IMR-90 (cell line): ENCODE results near the gene CKB. TPM values are rescaled to one million over a fixed set of nuclear protein-coding genes. Genes with fewer than 3 reads are reported as not detected.

Source experiments
- ATAC-seq: fragments of 200-7000 bp; cut with Tn5 transposase; 2 replicates; pipeline ENCODE4 v1.9.1; 2020; ENCODE audit warnings: low read depth, mild to moderate bottlenecking, moderate library complexity
- BruUV-seq: library from RNA; stranded (reverse); fragments of 400-500 nt; replicated peaks from 2 replicates; lab custom pipeline; 2021; lab: Mats Ljungman, UMichigan
- CTCF ChIA-PET: fragments of 300-600 bp; formaldehyde crosslinking; extraction: SDS; loops from one replicate; lab custom pipeline; 2021; ENCODE audit warnings: antibody characterized with exemption; lab: Yijun Ruan, JAX
- POLR2A ChIA-PET: fragments of 300-600 bp; sonication (Branson Sonifier 250); formaldehyde crosslinking; loops from one replicate; lab custom pipeline; 2022; ENCODE audit warnings: antibody characterized with exemption; ENCODE audit not compliant: unreplicated experiment; lab: Charles Lee
- DNase-seq: peaks from one replicate; pipeline ENCODE4 v3.0.0; 2013
- H2AFZ ChIP-seq: replicated peaks from 2 replicates; pipeline ENCODE3; 2013; ENCODE audit warnings: low read length, mild to moderate bottlenecking; ENCODE audit not compliant: poor library complexity
- H2AK5ac ChIP-seq: 2 replicates; pipeline ENCODE4 v1.6.1; 2013; ENCODE audit warnings: low read depth, low read length, inconsistent platforms
- H2AK9ac ChIP-seq: replicated peaks from 2 replicates; pipeline ENCODE3; 2013; ENCODE audit warnings: mild to moderate bottlenecking, low read depth, low read length, moderate library complexity; ENCODE audit not compliant: poor library complexity
- H2BK120ac ChIP-seq: 2 replicates; pipeline ENCODE4 v1.6.1; 2013; ENCODE audit warnings: low read depth, low read length, inconsistent platforms
- H2BK15ac ChIP-seq: 3 replicates; pipeline ENCODE4 v1.6.1; 2013; ENCODE audit warnings: low read depth, low read length, inconsistent platforms
- H2BK20ac ChIP-seq: 2 replicates; pipeline ENCODE4 v1.6.1; 2013; ENCODE audit warnings: low read depth, mild to moderate bottlenecking, inconsistent platforms, low read length, moderate library complexity
- H2BK5ac ChIP-seq: 2 replicates; pipeline ENCODE4 v1.6.1; 2013; ENCODE audit warnings: mild to moderate bottlenecking, low read depth, low read length, inconsistent platforms; ENCODE audit not compliant: poor library complexity, severe bottlenecking
- H3K14ac ChIP-seq: replicated peaks from 2 replicates; pipeline ENCODE4 v1.6.1; 2013; ENCODE audit warnings: low read depth, low read length, inconsistent platforms
- H3K18ac ChIP-seq: 2 replicates; pipeline ENCODE4 v1.6.1; 2013; ENCODE audit warnings: low read depth, low read length, control low read depth
- H3K23ac ChIP-seq: 2 replicates; pipeline ENCODE4 v1.6.1; 2013; ENCODE audit warnings: low read depth, low read length, inconsistent platforms
- H3K27ac ChIP-seq: 2 replicates; pipeline ENCODE4 v1.5.1; 2013; ENCODE audit warnings: mild to moderate bottlenecking, control low read depth, low read length; ENCODE audit not compliant: insufficient read depth
- H3K27me3 ChIP-seq: 2 replicates; pipeline ENCODE4 v1.6.1; 2013; ENCODE audit warnings: low read length; ENCODE audit not compliant: control insufficient read depth, insufficient read depth
- H3K36me3 ChIP-seq: 2 replicates; pipeline ENCODE4 v1.6.1; 2013; ENCODE audit warnings: low read length, mixed read lengths; ENCODE audit not compliant: control insufficient read depth, insufficient read depth
- H3K4ac ChIP-seq: 2 replicates; pipeline ENCODE4 v1.6.1; 2013; ENCODE audit warnings: low read depth, low read length, inconsistent platforms
- H3K4me1 ChIP-seq: 2 replicates; pipeline ENCODE4 v1.6.1; 2013; ENCODE audit warnings: low read length, mixed read lengths; ENCODE audit not compliant: control insufficient read depth, insufficient read depth
- H3K4me2 ChIP-seq: 2 replicates; pipeline ENCODE4 v1.6.1; 2013; ENCODE audit warnings: low read depth, mild to moderate bottlenecking, control low read depth, low read length, moderate library complexity
- H3K4me3 ChIP-seq: 2 replicates; pipeline ENCODE4 v1.5.1; 2013; ENCODE audit warnings: low read depth, mild to moderate bottlenecking, control low read depth, low read length, moderate library complexity; ENCODE audit not compliant: insufficient read depth
- H3K56ac ChIP-seq: 2 replicates; pipeline ENCODE4 v1.6.1; 2013; ENCODE audit warnings: low read length, inconsistent platforms; ENCODE audit not compliant: insufficient read depth; ENCODE audit errors: extremely low read depth
- H3K79me1 ChIP-seq, 2 experiments: 2 replicates each; pipeline ENCODE4 v1.6.1; 2013; ENCODE audit warnings: low read length in 2 of 2, inconsistent platforms in 1 of 2, low read depth in 1 of 2
- H3K9ac ChIP-seq: 2 replicates; pipeline ENCODE4 v1.6.1; 2013; ENCODE audit warnings: low read depth, low read length, control low read depth
- H3K9me1 ChIP-seq: 2 replicates; pipeline ENCODE4 v1.6.1; 2013; ENCODE audit warnings: low read length, inconsistent platforms; ENCODE audit not compliant: insufficient read depth
- H3K9me3 ChIP-seq: 2 replicates; pipeline ENCODE4 v1.6.1; 2013; ENCODE audit warnings: low read length; ENCODE audit not compliant: control insufficient read depth, insufficient read depth
- H4K20me1 ChIP-seq: 2 replicates; pipeline ENCODE4 v1.6.1; 2013; ENCODE audit warnings: low read length, inconsistent platforms; ENCODE audit not compliant: insufficient read depth
- H4K5ac ChIP-seq: 2 replicates; pipeline ENCODE4 v1.6.1; 2013; ENCODE audit warnings: mild to moderate bottlenecking, low read depth, low read length, control low read depth
- H4K8ac ChIP-seq, 2 experiments: 2 replicates each; pipeline ENCODE4 v1.6.1; 2013; ENCODE audit warnings: low read depth in 2 of 2, low read length in 2 of 2, control low read depth in 1 of 2, inconsistent platforms in 1 of 2
- H4K91ac ChIP-seq: 2 replicates; pipeline ENCODE4 v1.6.1; 2013; ENCODE audit warnings: low read depth, low read length, inconsistent platforms; ENCODE audit not compliant: insufficient read depth
- BHLHE40 ChIP-seq: fragments of 150-350 bp; IDR thresholded peaks from 2 replicates; pipeline ENCODE4 v1.6.1; 2016; ENCODE audit warnings: mild to moderate bottlenecking, low read depth, low read length
- CEBPB ChIP-seq: IDR thresholded peaks from 2 replicates; pipeline ENCODE4 v1.6.1; 2012; ENCODE audit warnings: low read depth, low read length, improper control_type of control experiment
- CHD1 ChIP-seq: IDR thresholded peaks from 2 replicates; pipeline ENCODE4 v1.6.1; 2012; ENCODE audit warnings: low read depth, low read length, improper control_type of control experiment
- FOS ChIP-seq: fragments of 150-350 bp; IDR thresholded peaks from 2 replicates; pipeline ENCODE4 v1.6.1; 2016; ENCODE audit warnings: low read depth, low read length
- MAFK ChIP-seq: IDR thresholded peaks from 2 replicates; pipeline ENCODE4 v1.6.1; 2012; ENCODE audit warnings: low read depth, low read length, improper control_type of control experiment
- MAZ ChIP-seq: IDR thresholded peaks from 2 replicates; pipeline ENCODE4 v1.6.1; 2012; ENCODE audit warnings: low read depth, mild to moderate bottlenecking, low read length, improper control_type of control experiment, moderate library complexity, borderline replicate concordance
- MXI1 ChIP-seq: IDR thresholded peaks from 2 replicates; pipeline ENCODE4 v1.6.1; 2012; ENCODE audit warnings: low read depth, mild to moderate bottlenecking, low read length, moderate library complexity, borderline replicate concordance
- POLR2A ChIP-seq: IDR thresholded peaks from 2 replicates; pipeline ENCODE4 v1.6.1; 2012; ENCODE audit warnings: mild to moderate bottlenecking, low read depth, low read length
- RAD21 ChIP-seq: IDR thresholded peaks from 2 replicates; pipeline ENCODE4 v1.6.1; 2012; ENCODE audit warnings: low read length, improper control_type of control experiment
- RCOR1 ChIP-seq: IDR thresholded peaks from 2 replicates; pipeline ENCODE4 v1.6.1; 2012; ENCODE audit warnings: mild to moderate bottlenecking, low read length, improper control_type of control experiment; ENCODE audit not compliant: insufficient replicate concordance
- RFX5 ChIP-seq: IDR thresholded peaks from 2 replicates; pipeline ENCODE4 v1.8.0; 2012; ENCODE audit warnings: low read depth, mild to moderate bottlenecking, low read length, moderate library complexity
- SMC3 ChIP-seq: fragments of 150-350 bp; IDR thresholded peaks from 2 replicates; pipeline ENCODE4 v1.6.1; 2016; ENCODE audit warnings: low read depth, mild to moderate bottlenecking, antibody characterized with exemption, low read length, moderate library complexity
- whole genome bisulfite sequencing, 2 experiments: methylation state at CpG; one replicate each; pipeline versions ENCODE4 v1.1.5 to v1.1.7; 2013; ENCODE audit warnings: missing lambda C conversion rate in 2 of 2; ENCODE audit not compliant: insufficient read length in 1 of 2; ENCODE audit errors: extremely low coverage in 2 of 2; 5-methylcytosine and 5-hydroxymethylcytosine counted together
- dilution Hi-C: fragments of 300-500 bp; cut with HindIII; formaldehyde crosslinking; loops from one replicate; pipeline ENCODE4 v1.14.3; 2018; ENCODE audit warnings: low sequenced_read_pairs; ENCODE audit not compliant: unreplicated experiment
- in situ Hi-C: fragments of 300-500 bp; cut with MboI; formaldehyde crosslinking; loops from 3 replicates; pipeline ENCODE4 v1.14.3; 2019; ENCODE audit warnings: low sequenced_read_pairs, inconsistent platforms, mixed read lengths
- intact Hi-C: fragments of 100-400 bp; cut with micrococcal nuclease; formaldehyde crosslinking; loops from 2 replicates; pipeline ENCODE4 v1.10.0; 2022
- polyA plus RNA-seq, 3 experiments: library from polyadenylated mRNA; depleted of rRNA; stranded (reverse); fragments of >200 nt; gene quantifications; 2 replicates each; pipeline ENCODE4 v1.2.3, GENCODE V29; 2012; ENCODE audit warnings: low replicate concordance in 1 of 3
- total RNA-seq: library from RNA; depleted of rRNA; stranded (reverse); fragments of >200 nt; gene quantifications from 2 replicates; pipeline ENCODE4 v1.2.3, GENCODE V29; 2012
- TF ChIP-seq, protein P1 (sequence below): fragments of 150-350 bp; IDR thresholded peaks from 2 replicates; pipeline ENCODE4 v1.6.1; 2017; ENCODE audit warnings: mild to moderate bottlenecking, antibody characterized with exemption, low read length, low read depth
- TF ChIP-seq, protein P2 (sequence below): conservative IDR thresholded peaks from 2 replicates; pipeline ENCODE4 v1.5.1; 2012; ENCODE audit warnings: mild to moderate bottlenecking, low read depth, low read length, improper control_type of control experiment
- TF ChIP-seq, protein P3 (sequence below): fragments of 150-350 bp; IDR thresholded peaks from 2 replicates; pipeline ENCODE4 v1.6.1; 2016; ENCODE audit warnings: low read depth, mild to moderate bottlenecking, low read length, moderate library complexity, borderline replicate concordance

The CKB gene
- total and polyA plus RNA-seq, 2 of the 4 experiments (the other 2 are of a cell fraction) = 17.7 to 82.6 TPM

DNA sequence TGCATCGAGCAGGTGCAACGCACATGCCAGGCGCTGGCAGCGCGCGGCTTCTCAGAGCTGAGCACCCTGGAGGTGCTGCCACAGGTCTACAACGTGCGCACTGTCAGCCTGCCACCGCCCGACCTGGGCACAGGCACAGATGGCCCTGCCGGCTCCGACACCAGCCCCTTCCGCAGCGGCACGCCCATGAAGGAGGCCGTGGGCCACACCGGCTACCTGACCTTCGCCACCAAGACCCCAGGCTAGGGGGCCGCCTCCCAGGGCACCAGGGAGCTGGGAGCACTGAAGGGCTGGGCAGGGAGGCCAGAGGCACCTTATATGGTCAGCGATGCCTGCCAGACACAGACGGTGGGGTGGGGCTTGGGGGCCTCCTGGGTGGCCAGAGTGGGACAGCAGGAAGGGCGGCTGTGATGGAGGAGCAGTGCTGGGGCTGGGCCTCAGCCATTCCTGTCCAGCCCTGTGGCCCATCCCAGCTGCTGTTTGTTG lies 12.0 kb upstream of the CKB start:
- Histone ChIP-seq H3K4me3 (no peak overlapping the region), H3K36me3 (peaks cover 12% of the 10 kb centered on the region; the same call in 1 of the 2 replicates), H3K4me2 (no peak overlapping the region), H2BK120ac (no peak overlapping the region), H3K23ac (no peak overlapping the region), H3K56ac (no peak overlapping the region), H4K5ac (no peak overlapping the region), H4K91ac (no peak overlapping the region), H3K27ac (no peak overlapping the region), H2BK5ac (no peak overlapping the region), H3K9me3 (no peaks in the 10 kb centered on the region), H3K79me1 (peaks cover 0 to 29% of the 10 kb centered on the region in 2 experiments; a peak in 3 of 4 replicates), H3K4ac (no peak overlapping the region), H3K18ac (no peak overlapping the region), H3K27me3 (no peaks in the 10 kb centered on the region), H2AK5ac (no peak overlapping the region), H2BK15ac (no peak overlapping the region), H2AFZ (no peak overlapping the region), H3K4me1 (peaks cover 6% of the 10 kb centered on the region), H3K14ac (no peak overlapping the region), H2BK20ac (no peak overlapping the region), H3K9me1 (peaks cover 9% of the 10 kb centered on the region), H2AK9ac (no peak overlapping the region), H3K9ac (no peak overlapping the region), H4K20me1 (peaks cover 26% of the 10 kb centered on the region), H4K8ac (no peak overlapping the region)
- ATAC-seq = no peak
- POLR2A ChIA-PET = no interaction called here
- BruUV-seq = no TSS peak
- CTCF ChIA-PET = no interaction called here
- in situ Hi-C loops (no loop called here), intact Hi-C loops (no loop called here), dilution Hi-C loops (no loop called here)
- 90% methylated on average over 13 of the region's 22 CpGs; no CpG with 5 or more reads in 1 of the 2 experiments for WGBS, 2 experiments
- TF ChIP-seq RFX5 (no peak), MAFK (no peak), FOS (no peak), POLR2A (no peak), CEBPB (no peak), RAD21 (no peak), MAZ (no peak), SMC3 (no peak), RCOR1 (no peak), MXI1 (no peak), BHLHE40 (no peak), CHD1 (no peak)
- TF ChIP-seq, protein P1, sequence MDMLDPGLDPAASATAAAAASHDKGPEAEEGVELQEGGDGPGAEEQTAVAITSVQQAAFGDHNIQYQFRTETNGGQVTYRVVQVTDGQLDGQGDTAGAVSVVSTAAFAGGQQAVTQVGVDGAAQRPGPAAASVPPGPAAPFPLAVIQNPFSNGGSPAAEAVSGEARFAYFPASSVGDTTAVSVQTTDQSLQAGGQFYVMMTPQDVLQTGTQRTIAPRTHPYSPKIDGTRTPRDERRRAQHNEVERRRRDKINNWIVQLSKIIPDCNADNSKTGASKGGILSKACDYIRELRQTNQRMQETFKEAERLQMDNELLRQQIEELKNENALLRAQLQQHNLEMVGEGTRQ = no peak
- TF ChIP-seq, protein P2, sequence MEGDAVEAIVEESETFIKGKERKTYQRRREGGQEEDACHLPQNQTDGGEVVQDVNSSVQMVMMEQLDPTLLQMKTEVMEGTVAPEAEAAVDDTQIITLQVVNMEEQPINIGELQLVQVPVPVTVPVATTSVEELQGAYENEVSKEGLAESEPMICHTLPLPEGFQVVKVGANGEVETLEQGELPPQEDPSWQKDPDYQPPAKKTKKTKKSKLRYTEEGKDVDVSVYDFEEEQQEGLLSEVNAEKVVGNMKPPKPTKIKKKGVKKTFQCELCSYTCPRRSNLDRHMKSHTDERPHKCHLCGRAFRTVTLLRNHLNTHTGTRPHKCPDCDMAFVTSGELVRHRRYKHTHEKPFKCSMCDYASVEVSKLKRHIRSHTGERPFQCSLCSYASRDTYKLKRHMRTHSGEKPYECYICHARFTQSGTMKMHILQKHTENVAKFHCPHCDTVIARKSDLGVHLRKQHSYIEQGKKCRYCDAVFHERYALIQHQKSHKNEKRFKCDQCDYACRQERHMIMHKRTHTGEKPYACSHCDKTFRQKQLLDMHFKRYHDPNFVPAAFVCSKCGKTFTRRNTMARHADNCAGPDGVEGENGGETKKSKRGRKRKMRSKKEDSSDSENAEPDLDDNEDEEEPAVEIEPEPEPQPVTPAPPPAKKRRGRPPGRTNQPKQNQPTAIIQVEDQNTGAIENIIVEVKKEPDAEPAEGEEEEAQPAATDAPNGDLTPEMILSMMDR = no peak
- TF ChIP-seq, protein P3, sequence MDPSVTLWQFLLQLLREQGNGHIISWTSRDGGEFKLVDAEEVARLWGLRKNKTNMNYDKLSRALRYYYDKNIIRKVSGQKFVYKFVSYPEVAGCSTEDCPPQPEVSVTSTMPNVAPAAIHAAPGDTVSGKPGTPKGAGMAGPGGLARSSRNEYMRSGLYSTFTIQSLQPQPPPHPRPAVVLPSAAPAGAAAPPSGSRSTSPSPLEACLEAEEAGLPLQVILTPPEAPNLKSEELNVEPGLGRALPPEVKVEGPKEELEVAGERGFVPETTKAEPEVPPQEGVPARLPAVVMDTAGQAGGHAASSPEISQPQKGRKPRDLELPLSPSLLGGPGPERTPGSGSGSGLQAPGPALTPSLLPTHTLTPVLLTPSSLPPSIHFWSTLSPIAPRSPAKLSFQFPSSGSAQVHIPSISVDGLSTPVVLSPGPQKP = no peak
- DNase-seq = no peak
